ENCODE results near the gene LRRC56.

- TF ChIP-seq, protein P1, sequence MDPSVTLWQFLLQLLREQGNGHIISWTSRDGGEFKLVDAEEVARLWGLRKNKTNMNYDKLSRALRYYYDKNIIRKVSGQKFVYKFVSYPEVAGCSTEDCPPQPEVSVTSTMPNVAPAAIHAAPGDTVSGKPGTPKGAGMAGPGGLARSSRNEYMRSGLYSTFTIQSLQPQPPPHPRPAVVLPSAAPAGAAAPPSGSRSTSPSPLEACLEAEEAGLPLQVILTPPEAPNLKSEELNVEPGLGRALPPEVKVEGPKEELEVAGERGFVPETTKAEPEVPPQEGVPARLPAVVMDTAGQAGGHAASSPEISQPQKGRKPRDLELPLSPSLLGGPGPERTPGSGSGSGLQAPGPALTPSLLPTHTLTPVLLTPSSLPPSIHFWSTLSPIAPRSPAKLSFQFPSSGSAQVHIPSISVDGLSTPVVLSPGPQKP (IDR thresholded peaks at IDR 0.05; ENCODE audit: low read depth, low read length) = no peak
- no peak for TF ChIP-seq NR3C1 (IDR thresholded peaks at IDR 0.05)
Measured at GRCh38 chr11:571802-572185, 34.5 kb downstream of the LRRC56 start.
